Stimulated activated memory B cell treated with anti-CD40 and anti-IgM and Interleukin-4, amounts not matched to agents 10 μg/mL and 1 μg/mL and 100 μg/mL, for 72 hours (primary cell): ENCODE data around the gene ZCCHC7.
"Not testable (repeated sequence)": the region's sequence is repeated elsewhere in the genome, so short reads cannot be mapped to it uniquely, and the experiment has no call there.

Source experiments
- ATAC-seq: fragments of 150-1000 bp; cut with Tn5 transposase; 2 replicates; pipeline ENCODE4 v1.10.0; 2021
- H3K27ac Mint-ChIP-seq: one replicate; pipeline ENCODE4 v1.8.0; 2022; ENCODE audit warnings: mild to moderate bottlenecking, mixed read lengths
- H3K27me3 Mint-ChIP-seq: one replicate; pipeline ENCODE4 v1.8.0; 2022; ENCODE audit warnings: mixed read lengths
- H3K36me3 Mint-ChIP-seq: one replicate; pipeline ENCODE4 v1.8.0; 2022; ENCODE audit warnings: mixed read lengths
- H3K4me1 Mint-ChIP-seq: one replicate; pipeline ENCODE4 v1.8.0; 2022; ENCODE audit warnings: mixed read lengths
- H3K4me3 Mint-ChIP-seq: one replicate; pipeline ENCODE4 v1.8.0; 2022; ENCODE audit warnings: mild to moderate bottlenecking, moderate library complexity, mixed read lengths
- H3K9me3 Mint-ChIP-seq: one replicate; pipeline ENCODE4 v1.8.0; 2022; ENCODE audit warnings: mixed read lengths

The ZCCHC7 gene

GRCh38 chr9:37149666-37150308 is 29.4 kb downstream of the ZCCHC7 start:
- Mint-ChIP-seq H3K9me3 (no peaks in the 10 kb centered on the region), H3K27ac (no peak overlapping the region), H3K36me3 (peaks cover 51% of the 10 kb centered on the region), H3K4me1 (peaks cover 28% of the 10 kb centered on the region), H3K4me3 (no peak overlapping the region), H3K27me3 (no peaks in the 10 kb centered on the region)
- ATAC-seq: no peak

DNA sequence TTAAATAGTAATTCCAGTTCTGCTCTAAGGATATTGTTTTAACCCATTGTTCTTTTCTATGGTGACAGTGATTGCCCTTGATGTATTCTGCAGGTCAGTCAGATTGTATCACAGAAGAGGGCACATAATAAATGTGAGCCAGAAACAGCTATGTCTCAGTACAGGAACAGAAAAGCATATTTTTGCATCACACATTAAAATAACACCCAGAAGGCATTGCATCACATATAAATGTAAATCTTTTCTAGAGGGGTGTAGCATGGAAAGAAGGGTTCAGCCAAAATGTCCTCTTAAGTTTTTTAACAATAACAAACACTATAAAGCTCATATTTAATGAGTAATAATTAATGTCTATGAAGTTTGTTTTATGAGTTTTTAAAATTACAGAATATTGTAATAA is 30.0 kb downstream of the ZCCHC7 start:
- Mint-ChIP-seq H3K36me3 (peaks cover 53% of the 10 kb centered on the region), H3K4me3 (no peak overlapping the region), H3K4me1 (peaks cover 25% of the 10 kb centered on the region), H3K27ac (no peak overlapping the region), H3K27me3 (no peaks in the 10 kb centered on the region), H3K9me3 (no peaks in the 10 kb centered on the region)
- ATAC-seq: no peak

- H3K4me3 Mint-ChIP-seq: no peak overlapping the region
- H3K9me3 Mint-ChIP-seq: no peaks in the 10 kb centered on the region
- peaks cover 27% of the 10 kb centered on the region for H3K4me1 Mint-ChIP-seq
- H3K36me3 Mint-ChIP-seq: peaks cover 53% of the 10 kb centered on the region
- no peak for ATAC-seq
- no peak overlapping the region for H3K27ac Mint-ChIP-seq
- no peaks in the 10 kb centered on the region for H3K27me3 Mint-ChIP-seq
Measured at GRCh38 chr9:37151812-37152211, 31.4 kb downstream of the ZCCHC7 start.

DNA sequence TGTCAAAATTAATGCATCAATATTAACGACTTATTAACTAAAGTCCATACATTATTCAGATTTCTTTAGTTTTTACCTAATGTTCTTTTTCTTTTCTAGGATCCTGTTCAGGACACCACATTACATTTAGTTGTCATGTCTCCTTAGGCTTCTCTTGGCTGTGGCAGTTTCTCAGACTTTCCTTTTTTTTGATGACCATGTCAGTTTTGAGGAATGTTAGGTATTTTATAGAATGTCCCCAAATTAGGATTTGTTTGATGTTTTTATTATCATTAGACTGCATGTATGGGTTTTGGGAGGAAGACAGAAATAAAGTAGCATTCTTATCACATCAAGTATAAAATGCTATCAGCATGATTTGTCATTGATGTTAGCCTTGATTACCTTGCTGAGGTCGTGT is 32.0 kb downstream of the ZCCHC7 start:
- H3K27ac Mint-ChIP-seq: no peak overlapping the region

GRCh38 chr9:37155601-37156000 is 35.2 kb downstream of the ZCCHC7 start:
- peaks cover 22% of the 10 kb centered on the region for H3K4me1 Mint-ChIP-seq
- no peaks in the 10 kb centered on the region for H3K9me3 Mint-ChIP-seq
- ATAC-seq: no peak
- no peaks in the 10 kb centered on the region for H3K27me3 Mint-ChIP-seq
- no peak overlapping the region for H3K4me3 Mint-ChIP-seq
- peaks cover 44% of the 10 kb centered on the region for H3K36me3 Mint-ChIP-seq
- no peak overlapping the region for H3K27ac Mint-ChIP-seq

More for the DNA sequence above, 32.0 kb downstream of the ZCCHC7 start:
- no peak for ATAC-seq
- H3K9me3 Mint-ChIP-seq: no peaks in the 10 kb centered on the region
- no peaks in the 10 kb centered on the region for H3K27me3 Mint-ChIP-seq
- peaks cover 50% of the 10 kb centered on the region for H3K36me3 Mint-ChIP-seq
- H3K4me1 Mint-ChIP-seq: peaks cover 32% of the 10 kb centered on the region
- no peak overlapping the region for H3K4me3 Mint-ChIP-seq

GRCh38 chr9:37156205-37156604 is 35.8 kb downstream of the ZCCHC7 start:
- Mint-ChIP-seq H3K4me1 (peaks cover 22% of the 10 kb centered on the region), H3K9me3 (no peaks in the 10 kb centered on the region), H3K36me3 (peaks cover 44% of the 10 kb centered on the region), H3K4me3 (no peak overlapping the region), H3K27me3 (no peaks in the 10 kb centered on the region), H3K27ac (no peak overlapping the region)
- ATAC-seq: no peak

- Mint-ChIP-seq H3K27me3 (no peaks in the 10 kb centered on the region), H3K36me3 (peaks cover 51% of the 10 kb centered on the region), H3K9me3 (no peaks in the 10 kb centered on the region), H3K4me3 (no peak overlapping the region), H3K27ac (peak overlapping the region; percentile 54), H3K4me1 (peaks cover 26% of the 10 kb centered on the region)
- no peak for ATAC-seq
Measured at GRCh38 chr9:37156781-37157356, 36.5 kb downstream of the ZCCHC7 start.

DNA sequence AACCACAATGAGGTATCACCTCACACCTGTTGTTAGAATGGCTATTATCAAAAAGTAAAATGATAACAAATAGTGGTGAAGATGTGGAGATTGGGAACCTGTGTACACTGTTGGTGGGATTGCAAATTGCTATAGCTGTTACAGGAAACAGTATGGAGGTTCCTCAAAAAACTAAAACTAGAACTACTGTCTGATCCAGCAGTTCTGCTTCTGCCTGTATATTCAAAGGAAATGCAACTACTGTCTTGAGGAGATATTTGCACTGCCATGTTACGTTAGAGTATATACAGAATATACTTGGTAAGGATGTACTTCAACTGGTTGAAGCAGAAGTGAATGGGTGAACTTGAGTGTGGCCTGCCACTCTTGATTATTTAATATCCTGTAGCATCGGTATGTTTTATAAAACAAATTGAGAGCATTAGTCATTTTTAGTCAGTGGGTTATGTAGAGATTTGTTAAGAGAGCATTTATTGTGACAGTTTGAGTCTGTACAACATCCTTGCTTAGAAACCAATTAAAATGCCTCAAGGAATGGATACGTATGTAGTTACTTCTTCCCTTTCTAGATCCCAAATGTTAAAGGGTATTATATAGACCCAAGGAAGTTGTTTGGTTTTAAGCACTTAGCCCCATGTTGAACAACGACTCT is 37.5 kb downstream of the ZCCHC7 start:
- Mint-ChIP-seq H3K9me3 (no peaks in the 10 kb centered on the region), H3K4me1 (peaks cover 36% of the 10 kb centered on the region), H3K36me3 (peaks cover 50% of the 10 kb centered on the region), H3K27me3 (no peaks in the 10 kb centered on the region), H3K27ac (no peak overlapping the region), H3K4me3 (no peak overlapping the region)
- ATAC-seq: no peak

GRCh38 chr9:37163299-37163698 is 42.9 kb downstream of the ZCCHC7 start:
- peaks cover 50% of the 10 kb centered on the region for H3K4me1 Mint-ChIP-seq
- no peaks in the 10 kb centered on the region for H3K27me3 Mint-ChIP-seq
- peak; percentile 56 for ATAC-seq
- H3K27ac Mint-ChIP-seq: peak overlapping the region; percentile 48
- no peak overlapping the region for H3K4me3 Mint-ChIP-seq
- H3K9me3 Mint-ChIP-seq: no peaks in the 10 kb centered on the region
- peaks cover 61% of the 10 kb centered on the region for H3K36me3 Mint-ChIP-seq

GRCh38 chr9:37164335-37164734 is 44.0 kb downstream of the ZCCHC7 start:
- Mint-ChIP-seq H3K27ac (peak overlapping the region; percentile 35), H3K4me1 (peaks cover 48% of the 10 kb centered on the region), H3K36me3 (peaks cover 62% of the 10 kb centered on the region)
- not testable (repeated sequence) for H3K9me3 Mint-ChIP-seq, H3K27me3 Mint-ChIP-seq, H3K4me3 Mint-ChIP-seq, ATAC-seq

- Mint-ChIP-seq H3K27me3 (no peaks in the 10 kb centered on the region), H3K36me3 (peaks cover 59% of the 10 kb centered on the region), H3K27ac (no peak overlapping the region), H3K4me3 (no peak overlapping the region), H3K9me3 (no peaks in the 10 kb centered on the region), H3K4me1 (peaks cover 54% of the 10 kb centered on the region)
- ATAC-seq: no peak
Measured at GRCh38 chr9:37165644-37166043, 45.3 kb downstream of the ZCCHC7 start.

DNA sequence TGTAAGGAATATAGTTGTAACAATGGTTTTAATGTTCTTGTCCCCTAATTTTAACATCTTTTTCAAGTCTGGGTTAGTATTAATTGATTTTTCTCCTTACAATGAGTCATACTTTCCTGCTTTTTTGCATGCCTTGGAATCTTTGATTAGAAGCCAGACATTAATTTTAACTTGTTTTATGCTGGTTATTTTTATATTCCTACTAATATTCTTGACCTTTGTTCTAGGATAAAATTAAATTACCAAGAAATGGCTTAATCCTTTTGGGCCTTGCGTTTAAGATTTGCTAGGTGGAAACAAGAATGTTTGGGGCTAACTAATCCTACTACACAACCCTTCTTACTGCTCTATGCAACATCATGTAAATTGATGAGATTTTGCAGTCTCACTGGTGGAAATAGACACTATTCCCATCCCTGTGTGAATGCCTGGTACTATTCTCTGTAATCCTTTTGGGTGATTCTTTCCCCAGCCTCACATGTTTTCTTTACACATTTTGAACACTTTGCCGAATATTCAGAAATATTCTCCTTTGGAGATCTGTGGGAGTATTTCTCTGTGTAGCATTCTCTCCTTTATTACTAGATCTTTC is 47.2 kb downstream of the ZCCHC7 start:
- Mint-ChIP-seq H3K27me3 (no peaks in the 10 kb centered on the region), H3K4me1 (peaks cover 55% of the 10 kb centered on the region), H3K36me3 (peaks cover 64% of the 10 kb centered on the region), H3K9me3 (no peaks in the 10 kb centered on the region), H3K27ac (no peak overlapping the region), H3K4me3 (no peak overlapping the region)
- ATAC-seq: no peak

GRCh38 chr9:37172557-37172956 is 52.2 kb downstream of the ZCCHC7 start:
- Mint-ChIP-seq H3K4me3 (no peak overlapping the region), H3K27me3 (no peaks in the 10 kb centered on the region), H3K9me3 (no peaks in the 10 kb centered on the region), H3K27ac (no peak overlapping the region), H3K4me1 (peaks cover 21% of the 10 kb centered on the region), H3K36me3 (peaks cover 67% of the 10 kb centered on the region)
- ATAC-seq: no peak

DNA sequence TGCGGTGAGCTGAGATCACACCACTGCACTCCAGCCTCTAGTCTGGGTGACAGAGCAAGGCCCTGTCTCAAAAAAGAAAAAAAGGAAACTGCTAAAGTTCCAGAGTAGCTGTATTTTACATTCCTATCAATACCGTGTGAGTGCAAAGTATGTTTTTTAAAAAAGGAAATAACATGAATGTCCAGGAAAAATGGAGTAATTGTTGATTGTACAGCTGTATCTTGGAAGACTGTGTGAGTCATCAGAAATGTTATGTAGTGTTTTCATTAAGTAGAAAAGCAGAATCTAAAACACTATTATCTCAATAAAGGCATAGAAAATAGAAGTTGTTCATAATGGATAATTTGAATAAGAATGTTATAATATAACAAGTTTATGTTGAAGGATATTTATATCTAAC is 53.9 kb downstream of the ZCCHC7 start:
- Mint-ChIP-seq H3K27me3 (no peaks in the 10 kb centered on the region), H3K27ac (no peak overlapping the region), H3K36me3 (peaks cover 56% of the 10 kb centered on the region), H3K4me1 (peaks cover 38% of the 10 kb centered on the region), H3K9me3 (no peaks in the 10 kb centered on the region), H3K4me3 (no peak overlapping the region)
- no peak for ATAC-seq

DNA sequence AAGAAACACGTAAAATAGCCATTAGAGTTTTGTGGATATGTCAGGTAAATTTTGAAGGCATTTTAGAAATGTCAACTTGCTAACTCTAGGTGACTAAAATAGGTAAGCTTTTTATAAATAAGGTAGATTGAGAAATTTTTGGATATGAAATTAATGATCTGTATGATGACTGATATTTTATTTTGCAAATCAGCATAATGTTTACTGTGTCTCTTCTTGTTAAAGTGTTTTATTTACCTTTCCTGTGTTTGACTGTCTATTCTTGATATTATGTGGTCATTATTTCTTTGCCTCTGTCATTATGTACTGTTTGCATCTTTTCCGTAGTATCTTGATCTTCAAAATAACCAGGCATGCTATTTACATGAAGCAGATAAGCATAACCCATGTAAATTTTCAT is 58.4 kb downstream of the ZCCHC7 start:
- ATAC-seq: no peak
- no peak overlapping the region for H3K27ac Mint-ChIP-seq
- peaks cover 39% of the 10 kb centered on the region for H3K4me1 Mint-ChIP-seq
- H3K27me3 Mint-ChIP-seq: no peaks in the 10 kb centered on the region
- no peak overlapping the region for H3K4me3 Mint-ChIP-seq
- H3K9me3 Mint-ChIP-seq: peaks cover 2% of the 10 kb centered on the region
- H3K36me3 Mint-ChIP-seq: peaks cover 34% of the 10 kb centered on the region

GRCh38 chr9:37179576-37179975 is 59.2 kb downstream of the ZCCHC7 start:
- Mint-ChIP-seq H3K4me1 (peaks cover 47% of the 10 kb centered on the region), H3K9me3 (peaks cover 2% of the 10 kb centered on the region), H3K27me3 (no peaks in the 10 kb centered on the region), H3K36me3 (peaks cover 39% of the 10 kb centered on the region), H3K27ac (no peak overlapping the region), H3K4me3 (no peak overlapping the region)
- no peak for ATAC-seq
